A549 (cell line): ENCODE data around the gene FGF1. TPM values are rescaled to one million over a fixed set of nuclear protein-coding genes. Genes with fewer than 3 reads are reported as not detected.

Source experiments
- ATAC-seq, 2 experiments: fragments of 200-7000 bp in 1 of 2; fragments of >200 bp in 1 of 2; cut with Nextera tagmentation in 1 of 2; cut with Tn5 transposase in 1 of 2; 3 replicates each; pipeline versions ENCODE4 v1.8.0 to v1.9.1; 2018 to 2020; ENCODE audit warnings: mild to moderate bottlenecking in 1 of 2, moderate library complexity in 1 of 2
- CTCF ChIA-PET: fragments of 300-600 bp; sonication (Branson Sonifier 250); formaldehyde crosslinking; extraction: SDS; loops from one replicate; lab custom pipeline; 2021; ENCODE audit warnings: antibody characterized with exemption, inconsistent platforms; lab: Yijun Ruan, JAX
- POLR2A ChIA-PET: fragments of 350-600 bp; formaldehyde crosslinking; extraction: SDS; loops from one replicate; lab custom pipeline; 2021; ENCODE audit warnings: antibody characterized with exemption, inconsistent platforms; lab: Yijun Ruan, JAX
- DNase-seq, 2 experiments: peaks; one replicate each; pipeline versions ENCODE4 v3.0.0 to v3.0.0-alpha.2; 2011 to 2016; ENCODE audit warnings: low read depth in 1 of 2, low spot score in 1 of 2
- FAIRE-seq: peaks from 2 replicates; lab custom pipeline; 2011; peaks lifted over from hg19 to GRCh38; lab: Jason Lieb, UNC
- H3K27ac ChIP-seq, 2 experiments: fragments of >200 bp; sonication (Bioruptor Twin); formaldehyde crosslinking; 3 replicates each; pipeline ENCODE4 v1.5.1; 2016 to 2017
- H3K4me1 ChIP-seq: fragments of >200 bp; sonication (Bioruptor Twin); formaldehyde crosslinking; 3 replicates; pipeline ENCODE4 v1.6.1; 2016
- H3K4me2 ChIP-seq: fragments of >200 bp; sonication (Bioruptor Twin); formaldehyde crosslinking; 3 replicates; pipeline ENCODE4 v1.6.1; 2016
- H3K4me3 ChIP-seq: fragments of >200 bp; sonication (Bioruptor Twin); formaldehyde crosslinking; 3 replicates; pipeline ENCODE4 v1.5.1; 2016
- H3K9me3 ChIP-seq: fragments of >200 bp; sonication (Bioruptor Twin); formaldehyde crosslinking; 3 replicates; pipeline ENCODE4 v1.6.1; 2016
- BHLHE40 ChIP-seq: IDR thresholded peaks from 2 replicates; pipeline ENCODE4 v1.6.1; 2012; ENCODE audit warnings: low read depth, low read length, inconsistent platforms
- CBX8 ChIP-seq: fragments of 200-600 bp; sonication (generic); IDR thresholded peaks from 2 replicates; pipeline ENCODE4 v1.6.1; 2016
- CHD2 ChIP-seq: fragments of 150-350 bp; IDR thresholded peaks from 2 replicates; pipeline ENCODE4 v1.6.1; 2014; ENCODE audit warnings: low read length; ENCODE audit not compliant: partially characterized antibody
- E2F6 ChIP-seq: IDR thresholded peaks from 2 replicates; pipeline ENCODE4 v1.6.1; 2012; ENCODE audit warnings: low read depth, borderline replicate concordance
- ELK1 ChIP-seq: fragments of 150-350 bp; IDR thresholded peaks from 2 replicates; pipeline ENCODE4 v1.6.1; 2014; ENCODE audit warnings: low read depth, mild to moderate bottlenecking, low read length
- EP300 ChIP-seq, 2 experiments: fragments of >200 bp; sonication (Bioruptor Twin); formaldehyde crosslinking; IDR thresholded peaks; 2 replicates in 1 of 2; 3 replicates in 1 of 2; pipeline ENCODE4 v1.6.1; 2016 to 2017
- ESRRA ChIP-seq: fragments of 150-350 bp; IDR thresholded peaks from 2 replicates; pipeline ENCODE4 v1.6.1; 2014; ENCODE audit warnings: mild to moderate bottlenecking, low read length, borderline replicate concordance
- HES2 ChIP-seq: fragments of >200 bp; sonication (Bioruptor Twin); formaldehyde crosslinking; IDR thresholded peaks from 2 replicates; pipeline ENCODE4 v1.6.1; 2016
- HOXA7 ChIP-seq: fragments of 250-450 bp; sonication (Bioruptor Pico); IDR thresholded peaks from 2 replicates; pipeline ENCODE4 v1.5.0; 2020; ENCODE audit warnings: mild to moderate bottlenecking, moderate library complexity
- HOXB5 ChIP-seq: fragments of 250-450 bp; sonication (Bioruptor Pico); IDR thresholded peaks from 2 replicates; pipeline ENCODE4 v1.5.0; 2020; ENCODE audit warnings: mild to moderate bottlenecking, moderate library complexity
- JUN ChIP-seq, 2 experiments: fragments of >200 bp; sonication (Bioruptor Twin); formaldehyde crosslinking; IDR thresholded peaks; 2 replicates in 1 of 2; 3 replicates in 1 of 2; pipeline ENCODE4 v1.6.1; 2016 to 2017
- JUNB ChIP-seq: fragments of >200 bp; sonication (Bioruptor Twin); formaldehyde crosslinking; IDR thresholded peaks from 2 replicates; pipeline ENCODE4 v1.6.1; 2016
- PHF8 ChIP-seq: fragments of 200-600 bp; sonication (generic); IDR thresholded peaks from 2 replicates; pipeline ENCODE4 v1.6.1; 2016; ENCODE audit warnings: low read depth, mild to moderate bottlenecking, antibody characterized with exemption, moderate library complexity, borderline replicate concordance
- POLR2A ChIP-seq: IDR thresholded peaks from 2 replicates; pipeline ENCODE4 v1.6.1; 2012; ENCODE audit warnings: mild to moderate bottlenecking, low read length
- POLR2AphosphoS2 ChIP-seq: conservative IDR thresholded peaks from 2 replicates; pipeline ENCODE4 v1.6.1; 2012; ENCODE audit warnings: low read length, improper control_type of control experiment, inconsistent platforms
- RAD21 ChIP-seq, 2 experiments: fragments of >200 bp in 1 of 2; sonication (Bioruptor Twin) in 1 of 2; formaldehyde crosslinking in 1 of 2; IDR thresholded peaks in 1 of 2; conservative IDR thresholded peaks in 1 of 2; 2 replicates in 1 of 2; 3 replicates in 1 of 2; pipeline ENCODE4 v1.6.1; 2012 to 2018; ENCODE audit warnings: inconsistent platforms in 1 of 2
- RCOR1 ChIP-seq: fragments of 150-350 bp; IDR thresholded peaks from 2 replicates; pipeline ENCODE4 v1.6.1; 2014; ENCODE audit warnings: antibody characterized with exemption, low read length, low read depth
- RFX5 ChIP-seq: fragments of 450-650 bp; IDR thresholded peaks from 2 replicates; pipeline ENCODE4 v1.7.1; 2014; ENCODE audit warnings: antibody characterized with exemption, mild to moderate bottlenecking, moderate library complexity
- RNF2 ChIP-seq: fragments of 200-600 bp; sonication (generic); IDR thresholded peaks from 2 replicates; pipeline ENCODE4 v1.6.1; 2016; ENCODE audit warnings: low read depth, mild to moderate bottlenecking, antibody characterized with exemption, moderate library complexity, borderline replicate concordance
- SREBF2 ChIP-seq: fragments of 450-650 bp; IDR thresholded peaks from 2 replicates; pipeline ENCODE4 v1.6.1; 2014; ENCODE audit warnings: mild to moderate bottlenecking, moderate library complexity
- WGBS: methylation state at CpG from one replicate; pipeline ENCODE4 v1.1.6; 2017; ENCODE audit errors: missing lambda C conversion rate; 5-methylcytosine and 5-hydroxymethylcytosine counted together
- polyA plus RNA-seq, 4 experiments: library from polyadenylated mRNA; depleted of rRNA in 3 of 4; stranded (reverse); fragments of >200 nt; fragmentation: RNase III in 1 of 4; extraction: RNeasy Plus Mini Kit Qiagen cat#74134 plus additional on column Dnase treatment in 1 of 4; gene quantifications; 2 replicates in 3 of 4; 3 replicates in 1 of 4; pipeline ENCODE4 v1.2.3, GENCODE V29; 2011 to 2017
- TF ChIP-seq, protein P1 (sequence below): fragments of 200-600 bp; sonication (generic); IDR thresholded peaks from 2 replicates; pipeline ENCODE4 v1.6.1; 2016; ENCODE audit warnings: antibody characterized with exemption, mild to moderate bottlenecking, moderate library complexity
- TF ChIP-seq, protein P2 (sequence below): fragments of >200 bp; sonication (Bioruptor Twin); formaldehyde crosslinking; IDR thresholded peaks from 3 replicates; pipeline ENCODE4 v1.6.1; 2016

FGF1 gene
- polyA plus RNA-seq, 2 of the 4 experiments (the other 2 are of a cell fraction), result 0.05 to 0.40 TPM

DNA sequence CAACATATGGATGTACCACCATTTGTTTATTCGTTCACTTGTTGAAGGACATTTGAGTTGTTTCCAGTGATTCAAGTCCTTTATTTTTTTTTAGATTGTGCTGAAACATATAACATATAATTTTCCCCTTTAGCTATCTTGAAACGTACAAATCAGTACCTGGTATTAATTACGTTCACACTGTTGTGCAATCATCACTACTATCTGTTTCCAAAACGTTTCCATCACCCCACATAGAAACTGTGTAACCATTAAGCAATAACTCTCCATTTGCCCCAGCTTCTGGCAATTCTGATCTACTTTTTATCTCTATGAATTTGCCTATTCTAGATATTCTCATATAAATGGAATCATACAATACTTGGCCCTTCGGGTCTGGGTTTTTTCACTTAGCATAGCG is 116.0 kb downstream of the FGF1 start:
- FAIRE-seq, result no peak
- CTCF ChIA-PET, result interaction anchor here (1.2 to 1.9 kb wide), 2 partner anchors 10 to 20 kb away, joined by 3 to 6 read pairs; no protein-coding TSS in a partner anchor
- no peak overlapping the region for H3K4me3 ChIP-seq

GRCh38 chr5:142568996-142569335 is 116.9 kb downstream of the FGF1 start:
- H3K4me2 ChIP-seq, result no peak overlapping the region
- WGBS, result 88% methylated on average over 3 of the region's 3 CpGs
- FAIRE-seq, result no peak

More for the DNA sequence above, 116.0 kb downstream of the FGF1 start:
- DNase-seq, result no peak
- Histone ChIP-seq H3K4me1 (no peaks in the 10 kb centered on the region), H3K9me3 (no peaks in the 10 kb centered on the region), H3K27ac (no peak overlapping the region), H3K4me2 (no peak overlapping the region)
- no peak for ATAC-seq
- 55% methylated on average over 6 of the region's 6 CpGs for WGBS
- POLR2A ChIA-PET, result no interaction called here
- no peak for TF ChIP-seq HES2
- no peak for TF ChIP-seq E2F6
- no peak for TF ChIP-seq RAD21 (conservative IDR thresholded peaks at IDR 0.05 in 1 of 2, IDR thresholded peaks at IDR 0.05 in 1 of 2)
- no peak for TF ChIP-seq CBX8
- no peak for TF ChIP-seq POLR2A
- TF ChIP-seq JUN (IDR thresholded peaks at IDR 0.05), result no peak
- TF ChIP-seq, protein P1, sequence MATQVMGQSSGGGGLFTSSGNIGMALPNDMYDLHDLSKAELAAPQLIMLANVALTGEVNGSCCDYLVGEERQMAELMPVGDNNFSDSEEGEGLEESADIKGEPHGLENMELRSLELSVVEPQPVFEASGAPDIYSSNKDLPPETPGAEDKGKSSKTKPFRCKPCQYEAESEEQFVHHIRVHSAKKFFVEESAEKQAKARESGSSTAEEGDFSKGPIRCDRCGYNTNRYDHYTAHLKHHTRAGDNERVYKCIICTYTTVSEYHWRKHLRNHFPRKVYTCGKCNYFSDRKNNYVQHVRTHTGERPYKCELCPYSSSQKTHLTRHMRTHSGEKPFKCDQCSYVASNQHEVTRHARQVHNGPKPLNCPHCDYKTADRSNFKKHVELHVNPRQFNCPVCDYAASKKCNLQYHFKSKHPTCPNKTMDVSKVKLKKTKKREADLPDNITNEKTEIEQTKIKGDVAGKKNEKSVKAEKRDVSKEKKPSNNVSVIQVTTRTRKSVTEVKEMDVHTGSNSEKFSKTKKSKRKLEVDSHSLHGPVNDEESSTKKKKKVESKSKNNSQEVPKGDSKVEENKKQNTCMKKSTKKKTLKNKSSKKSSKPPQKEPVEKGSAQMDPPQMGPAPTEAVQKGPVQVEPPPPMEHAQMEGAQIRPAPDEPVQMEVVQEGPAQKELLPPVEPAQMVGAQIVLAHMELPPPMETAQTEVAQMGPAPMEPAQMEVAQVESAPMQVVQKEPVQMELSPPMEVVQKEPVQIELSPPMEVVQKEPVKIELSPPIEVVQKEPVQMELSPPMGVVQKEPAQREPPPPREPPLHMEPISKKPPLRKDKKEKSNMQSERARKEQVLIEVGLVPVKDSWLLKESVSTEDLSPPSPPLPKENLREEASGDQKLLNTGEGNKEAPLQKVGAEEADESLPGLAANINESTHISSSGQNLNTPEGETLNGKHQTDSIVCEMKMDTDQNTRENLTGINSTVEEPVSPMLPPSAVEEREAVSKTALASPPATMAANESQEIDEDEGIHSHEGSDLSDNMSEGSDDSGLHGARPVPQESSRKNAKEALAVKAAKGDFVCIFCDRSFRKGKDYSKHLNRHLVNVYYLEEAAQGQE, result no peak
- TF ChIP-seq RNF2, result no peak
- TF ChIP-seq EP300 (IDR thresholded peaks at IDR 0.05), result no peak
- TF ChIP-seq CHD2, result no peak
- no peak for TF ChIP-seq SREBF2
- TF ChIP-seq HOXB5, result no peak
- TF ChIP-seq PHF8, result no peak
- TF ChIP-seq ESRRA, result no peak
- TF ChIP-seq HOXA7 (CRISPR knock-in tag), result no peak
- no peak for TF ChIP-seq RFX5
- TF ChIP-seq, protein P2, sequence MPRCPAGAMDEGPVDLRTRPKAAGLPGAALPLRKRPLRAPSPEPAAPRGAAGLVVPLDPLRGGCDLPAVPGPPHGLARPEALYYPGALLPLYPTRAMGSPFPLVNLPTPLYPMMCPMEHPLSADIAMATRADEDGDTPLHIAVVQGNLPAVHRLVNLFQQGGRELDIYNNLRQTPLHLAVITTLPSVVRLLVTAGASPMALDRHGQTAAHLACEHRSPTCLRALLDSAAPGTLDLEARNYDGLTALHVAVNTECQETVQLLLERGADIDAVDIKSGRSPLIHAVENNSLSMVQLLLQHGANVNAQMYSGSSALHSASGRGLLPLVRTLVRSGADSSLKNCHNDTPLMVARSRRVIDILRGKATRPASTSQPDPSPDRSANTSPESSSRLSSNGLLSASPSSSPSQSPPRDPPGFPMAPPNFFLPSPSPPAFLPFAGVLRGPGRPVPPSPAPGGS, result no peak
- TF ChIP-seq JUNB, result no peak
- TF ChIP-seq POLR2AphosphoS2, result no peak
- no peak for TF ChIP-seq ELK1

More at GRCh38 chr5:142568996-142569335, 116.9 kb downstream of the FGF1 start:
- ATAC-seq (no peak), DNase-seq (no peak)
- Histone ChIP-seq H3K4me1 (no peaks in the 10 kb centered on the region), H3K27ac (no peak overlapping the region), H3K4me3 (no peak overlapping the region), H3K9me3 (no peaks in the 10 kb centered on the region)
- TF ChIP-seq POLR2AphosphoS2, result no peak
- no peak for TF ChIP-seq RAD21 (conservative IDR thresholded peaks at IDR 0.05 in 1 of 2, IDR thresholded peaks at IDR 0.05 in 1 of 2)
- no peak for TF ChIP-seq RCOR1
- no peak for TF ChIP-seq PHF8
- no peak for TF ChIP-seq HOXA7 (CRISPR knock-in tag)
- TF ChIP-seq BHLHE40, result no peak
- POLR2A ChIA-PET, result no interaction called here
- CTCF ChIA-PET, result no interaction called here
